NCI-H1092 (cell line): ENCODE data around the gene ITM2B.

ENCODE experiments used
- DNase-seq: peaks from one replicate; lab custom pipeline; 2025; lab: John Stamatoyannopoulos, UW

Gene ITM2B

DNA sequence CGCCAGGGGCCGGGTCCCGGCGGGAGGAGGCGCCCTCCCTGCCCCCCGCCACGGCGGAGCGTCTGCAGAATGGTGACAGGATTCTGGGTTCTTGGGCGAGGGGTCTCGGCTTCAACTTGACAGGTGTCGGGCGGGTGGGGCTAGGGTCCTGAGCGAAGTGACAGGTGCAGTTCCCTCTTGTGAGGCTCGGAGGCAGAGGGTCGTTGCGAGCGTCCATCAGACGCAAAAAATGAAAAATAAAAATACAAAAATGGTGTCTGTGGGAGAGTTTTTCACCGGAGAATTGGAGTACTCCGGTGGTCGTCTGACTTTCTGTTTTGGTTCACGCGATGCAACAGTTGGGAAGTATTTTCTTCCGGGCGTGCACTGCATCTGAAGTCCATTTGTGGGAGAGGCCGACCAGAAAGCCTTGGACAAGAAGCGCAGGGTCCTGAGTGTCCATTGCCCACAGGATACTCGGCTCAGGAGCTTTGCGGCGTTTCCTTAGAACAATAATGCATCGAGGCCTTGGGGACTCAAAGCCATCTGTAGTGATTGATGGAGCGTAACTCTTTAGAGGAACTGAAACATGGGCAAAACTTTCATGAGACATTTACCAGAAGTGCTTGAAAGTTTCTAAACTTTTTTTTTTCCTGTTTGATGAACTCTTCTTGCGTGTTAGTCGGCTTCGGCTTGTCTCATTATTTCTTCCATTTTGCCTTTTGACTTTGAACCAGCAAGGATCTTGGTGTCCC lies 71.3 kb downstream of the ITM2B start:
- no peak for DNase-seq

DNA sequence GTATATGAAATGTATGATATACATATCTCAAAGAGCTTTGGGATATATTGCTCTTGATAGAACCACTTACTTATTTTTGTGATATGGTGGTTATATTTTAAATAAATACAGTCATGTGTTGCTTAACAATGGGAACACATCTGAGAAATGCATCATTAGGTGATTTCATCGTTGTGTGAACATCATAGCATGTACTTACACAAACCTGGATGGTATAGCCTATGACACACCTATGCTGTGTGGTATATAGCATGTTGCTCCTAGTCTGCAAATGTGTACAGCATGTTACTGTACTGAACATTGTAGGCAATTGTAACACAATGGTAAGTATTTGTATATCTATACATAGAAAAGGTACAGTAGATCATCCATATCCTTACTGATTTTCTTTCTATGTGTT lies 78.2 kb downstream of the ITM2B start:
- no peak for DNase-seq

DNA sequence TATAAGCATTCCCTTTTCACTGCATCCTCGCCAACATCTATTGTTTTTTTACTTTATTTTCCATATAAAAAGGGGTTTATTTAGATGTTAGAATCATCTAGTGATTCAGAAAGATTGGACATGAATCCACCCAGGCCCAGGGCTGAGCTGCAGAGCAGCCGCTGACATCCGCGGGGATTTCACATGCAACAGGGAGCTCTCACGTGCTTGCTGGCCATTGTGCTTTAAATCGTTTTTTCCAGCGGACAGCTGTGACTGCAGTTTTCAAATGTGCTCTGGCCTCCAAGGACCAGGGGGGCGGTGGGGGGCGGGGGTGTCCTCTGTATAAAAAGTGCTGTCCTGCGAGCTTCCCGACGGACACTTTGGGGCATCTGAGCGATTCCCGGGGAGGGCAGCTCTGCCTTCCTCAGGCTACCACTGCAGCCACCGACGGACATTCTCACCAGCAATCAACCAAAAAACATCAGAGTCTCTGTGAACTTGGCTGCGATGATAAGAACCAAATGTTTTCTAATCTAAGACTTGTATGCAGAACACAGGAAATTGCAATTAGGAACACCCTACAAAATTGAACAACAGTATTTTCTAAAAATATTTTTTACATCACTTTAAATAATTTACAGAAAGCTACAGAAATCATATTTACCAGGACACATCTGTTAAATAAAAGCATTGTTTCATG lies 83.1 kb downstream of the ITM2B start:
- no peak for DNase-seq

DNA sequence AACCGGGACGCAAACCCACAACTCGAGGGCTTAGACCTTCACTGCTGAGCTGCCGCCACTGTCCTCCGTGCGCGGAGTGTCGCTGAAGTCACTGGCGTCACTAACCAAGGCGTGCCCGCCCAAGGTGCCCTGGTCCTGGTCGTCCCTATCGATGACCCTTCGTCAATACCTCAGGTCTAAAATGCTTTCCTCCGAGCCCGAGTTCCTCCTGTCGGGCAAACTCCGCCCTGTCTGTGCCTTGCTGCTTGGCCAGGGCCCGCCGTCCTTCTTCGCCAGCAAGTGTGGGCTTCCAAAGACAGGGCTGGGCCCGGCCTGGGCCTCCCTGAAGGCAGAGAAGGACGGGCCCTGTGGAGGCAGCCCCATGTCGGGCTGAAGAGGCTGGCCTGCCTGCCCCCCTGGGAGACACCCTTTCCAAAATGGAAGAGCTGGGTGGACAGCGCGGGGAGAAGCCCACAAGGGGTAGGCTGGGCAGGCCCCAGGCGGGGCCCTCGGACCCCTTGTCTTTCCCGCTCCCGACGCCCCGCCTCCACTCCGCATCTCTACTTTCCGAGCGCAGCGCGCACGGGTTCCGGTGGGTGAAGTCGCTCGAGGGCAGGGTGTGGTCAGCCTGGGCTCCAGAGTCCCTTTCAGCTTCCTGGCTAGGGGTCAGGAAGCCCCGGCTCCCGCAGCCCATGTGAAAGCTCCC lies 84.0 kb downstream of the ITM2B start:
- DNase-seq, result no peak

DNA sequence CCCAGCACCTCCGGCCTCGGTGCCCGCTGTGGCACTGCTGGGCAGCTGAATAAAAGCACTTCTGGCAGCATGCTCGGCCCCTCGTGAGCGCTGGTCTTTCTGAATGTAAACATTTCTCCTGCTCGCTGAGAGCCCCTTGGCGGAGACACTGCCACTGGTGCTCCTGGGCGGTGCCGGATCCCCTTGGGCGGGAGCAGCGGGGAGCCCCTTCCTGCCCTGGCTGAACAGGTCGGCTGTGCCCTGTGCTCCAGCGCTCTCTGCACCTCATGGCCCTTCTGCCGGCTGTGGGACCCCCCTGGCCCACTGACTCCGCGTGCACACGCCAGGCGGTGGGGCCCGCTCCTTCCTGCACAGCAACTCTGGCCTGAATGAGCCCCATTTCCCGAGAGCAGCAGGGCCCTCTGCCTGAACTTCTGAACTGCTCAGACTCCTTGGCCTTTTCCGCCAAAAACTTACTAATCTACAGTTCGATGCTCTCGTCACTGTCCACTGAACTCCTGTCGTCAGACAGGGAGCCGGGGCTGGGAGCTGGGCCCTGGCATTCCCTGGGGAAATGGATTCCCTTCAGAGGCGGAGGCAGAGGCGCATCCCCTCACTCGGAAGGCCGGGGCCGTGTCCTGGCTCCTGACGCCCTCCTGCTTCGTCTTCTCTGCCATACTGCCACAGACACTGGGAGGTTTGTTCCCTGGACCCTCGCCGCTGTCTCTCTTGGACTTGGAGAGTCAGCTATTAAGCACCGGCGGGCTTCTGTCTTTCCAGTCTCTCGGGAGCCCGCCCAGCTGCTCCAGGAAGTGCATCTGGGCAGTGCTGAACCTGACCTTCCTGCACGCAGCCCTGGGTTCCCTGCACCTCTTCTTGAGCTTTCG lies 84.7 kb downstream of the ITM2B start:
- DNase-seq, result no peak

DNA sequence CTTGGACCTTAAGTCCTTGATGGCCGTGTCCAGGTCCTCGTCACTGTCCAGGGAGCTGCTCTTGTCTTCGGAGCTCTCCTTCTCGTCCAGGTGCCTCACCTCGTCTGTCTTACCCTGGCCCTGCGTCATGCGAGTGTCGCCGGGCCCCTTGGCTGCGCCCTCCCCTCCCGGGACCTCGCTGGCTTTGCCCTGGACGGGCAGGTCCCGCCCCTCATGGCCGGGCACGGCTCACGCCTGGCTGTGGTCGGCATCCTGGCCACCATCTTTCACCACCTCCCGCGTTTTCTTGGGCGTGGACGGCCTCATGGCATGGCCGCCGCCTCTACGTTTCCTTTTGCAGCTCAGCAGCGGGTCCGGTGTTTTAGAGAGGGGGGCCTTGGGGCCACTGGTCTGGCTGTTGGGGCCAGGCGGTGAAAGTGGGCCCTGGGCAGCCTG lies 85.4 kb downstream of the ITM2B start:
- no peak for DNase-seq

DNA sequence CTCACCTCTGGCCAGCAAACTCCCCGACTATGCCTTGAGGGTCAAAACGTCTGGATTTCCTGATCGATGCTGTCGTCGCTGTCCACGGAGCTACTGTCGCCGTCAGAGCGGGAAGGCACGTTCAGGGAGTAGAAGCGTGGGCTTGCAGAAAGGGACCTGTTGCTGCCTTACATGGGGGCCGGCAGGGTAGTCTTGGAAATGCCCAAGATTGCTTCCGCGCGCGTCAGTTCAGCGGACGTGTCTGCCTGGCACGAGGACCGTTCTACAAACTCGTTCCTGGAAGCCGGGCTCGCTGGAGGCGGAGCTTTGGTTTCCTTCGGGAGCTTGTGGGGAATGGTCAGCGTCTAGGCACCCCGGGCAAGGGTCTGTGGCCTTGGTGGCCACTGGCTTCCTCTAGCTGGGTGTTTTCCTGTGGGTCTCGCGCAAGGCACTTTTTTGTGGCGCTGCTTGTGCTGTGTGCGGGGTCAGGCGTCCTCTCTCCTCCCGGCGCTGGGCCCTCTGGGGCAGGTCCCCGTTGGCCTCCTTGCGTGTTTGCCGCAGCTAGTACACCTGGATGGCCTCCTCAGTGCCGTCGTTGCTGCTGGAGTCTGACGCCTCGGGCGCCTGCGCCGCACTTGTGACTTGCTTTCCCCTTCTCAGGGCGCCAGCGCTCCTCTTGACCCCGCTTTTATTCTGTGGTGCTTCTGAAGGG lies 86.0 kb downstream of the ITM2B start:
- no peak for DNase-seq
